ENCODE results near the gene SMURF1.

SMURF1 gene

DNA sequence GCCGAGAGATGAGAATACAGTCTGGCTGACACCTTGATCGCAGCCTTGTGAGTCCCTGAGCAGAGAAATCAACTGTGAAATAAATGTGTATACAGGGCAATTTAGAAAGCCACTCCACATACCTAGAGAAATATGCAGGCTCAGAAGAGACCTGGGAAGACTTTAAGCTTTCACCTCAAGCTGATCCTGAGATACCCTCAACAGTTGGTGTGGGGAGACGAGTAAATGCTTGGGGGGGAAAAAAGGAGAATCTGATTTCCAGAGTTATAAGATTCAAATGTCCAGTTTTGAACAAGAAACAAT lies 123.5 kb downstream of the SMURF1 start:
- Histone ChIP-seq H2BK5ac (ENCODE audit: low read length) (no peak overlapping the region), H4K8ac (ENCODE audit: low read depth, low read length) (no peak overlapping the region), H3K4ac (ENCODE audit: low read length) (no peak overlapping the region), H3K4me3 (ENCODE audit: low read length in 2 of 2) (no peak overlapping the region), H2AFZ (ENCODE audit: low read length) (no peak overlapping the region), H3K79me1 (ENCODE audit: low read depth, low read length) (no peaks in the 10 kb centered on the region), H3K23ac (ENCODE audit: low read depth, low read length, poor library complexity) (no peak overlapping the region), H2BK120ac (ENCODE audit: low read depth, low read length) (no peak overlapping the region), H3K9ac (ENCODE audit: low read depth, low read length, poor library complexity) (no peak overlapping the region), H2BK15ac (ENCODE audit: low read length) (no peak overlapping the region), H3K4me1 (ENCODE audit: control insufficient read depth in 2 of 2, insufficient read depth in 1 of 2, low read depth in 1 of 2, low read length in 2 of 2) (no peaks in the 10 kb centered on the region), H3K27me3 (ENCODE audit: control insufficient read depth in 3 of 3, insufficient read depth in 3 of 3, low read depth in 1 of 3, low read length in 3 of 3) (no peaks in the 10 kb centered on the region), H3K36me3 (replicated peaks in 1 of 2; ENCODE audit: control insufficient read depth in 2 of 2, insufficient read depth in 2 of 2, low read length in 2 of 2) (peaks cover 8 to 52% of the 10 kb centered on the region in 2 donors), H4K91ac (ENCODE audit: low read depth, low read length, poor library complexity) (no peak overlapping the region), H2AK5ac (ENCODE audit: low read depth, low read length) (no peak overlapping the region), H3K9me3 (replicated peaks in 1 of 2; ENCODE audit: control insufficient read depth in 2 of 2, insufficient read depth in 1 of 2, low read depth in 1 of 2, low read length in 2 of 2) (peaks cover 2 to 5% of the 10 kb centered on the region in 2 donors), H3K27ac (replicated peaks; ENCODE audit: low read length) (no peak overlapping the region), H3K14ac (ENCODE audit: low read length) (no peak overlapping the region), H3K18ac (ENCODE audit: low read length) (no peak overlapping the region), H2BK12ac (ENCODE audit: low read length) (no peak overlapping the region), H3K4me2 (ENCODE audit: insufficient read depth, low read length, poor library complexity, severe bottlenecking) (no peak overlapping the region)
- WGBS, 2 donors (ENCODE audit: extremely low coverage in 2 of 2, insufficient read length in 2 of 2, insufficient replicate concordance in 1 of 2): no CpG with 5 or more reads among the region's 3 CpGs
- DNase-seq (ENCODE audit: low spot score): no peak

DNA sequence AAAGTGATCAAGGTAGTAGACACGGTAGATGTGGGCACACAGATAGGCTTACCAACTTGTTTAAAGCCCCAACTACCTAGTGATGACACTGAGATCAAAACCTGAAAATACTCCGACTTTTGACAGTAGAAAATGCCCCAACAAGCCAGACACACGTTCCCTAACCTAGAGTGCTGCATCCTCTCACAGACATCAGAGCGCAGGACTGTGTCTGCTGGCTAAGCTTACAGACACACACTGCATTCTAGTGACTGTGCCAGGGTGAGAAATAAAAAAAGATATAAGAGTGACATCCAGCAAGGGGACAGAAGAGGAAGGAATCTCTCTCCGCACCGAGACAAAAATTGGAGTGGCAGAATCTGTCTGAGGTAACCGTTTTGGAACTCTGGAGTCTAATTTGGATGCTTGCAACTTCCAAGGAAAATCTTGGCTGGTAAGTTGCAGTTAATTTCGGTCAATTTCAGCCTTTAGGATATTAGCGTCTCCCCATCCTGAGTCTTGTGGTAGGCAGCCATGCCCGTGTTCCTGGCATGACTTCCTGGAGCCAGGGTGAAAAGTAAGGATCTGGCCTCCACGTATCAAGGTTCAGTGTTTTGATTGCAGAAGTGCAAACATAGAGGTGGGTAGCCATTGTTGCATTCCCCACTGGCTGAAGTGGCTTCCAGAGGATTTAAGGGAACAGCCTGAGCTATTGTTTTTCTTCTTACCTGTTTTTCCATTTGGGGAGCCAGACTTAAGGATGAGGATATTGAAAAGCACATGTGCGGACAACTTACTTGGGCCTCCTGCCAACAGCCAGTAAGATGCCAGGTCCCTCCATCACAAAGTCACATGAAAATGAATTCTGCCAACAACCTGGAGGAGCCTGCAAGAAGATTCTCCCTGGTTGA lies 124.1 kb downstream of the SMURF1 start:
- H3K27ac ChIP-seq (replicated peaks; ENCODE audit: low read length): no peak overlapping the region
- WGBS, 2 donors (ENCODE audit: extremely low coverage in 2 of 2, insufficient read length in 2 of 2, insufficient replicate concordance in 1 of 2): no CpG with 5 or more reads among the region's 12 CpGs

DNA sequence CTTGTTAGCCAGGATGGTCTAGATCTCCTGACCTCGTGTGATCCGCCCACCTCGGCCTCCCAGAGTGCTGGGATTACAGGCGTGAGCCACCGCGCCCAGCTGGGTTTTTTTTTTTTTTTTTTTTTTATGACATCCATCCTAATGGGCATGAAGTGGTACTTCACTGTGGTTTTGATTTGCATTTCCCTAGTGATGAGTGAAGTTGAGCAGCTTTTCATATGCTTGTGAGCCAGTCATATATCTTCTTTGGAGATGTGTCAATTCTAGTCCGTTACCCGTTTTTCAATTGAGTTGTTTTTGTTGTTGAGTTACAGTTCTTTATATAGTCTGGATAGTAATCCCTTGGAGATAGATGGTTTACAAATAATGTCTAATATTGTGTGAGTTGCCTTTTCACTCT lies 127.7 kb downstream of the SMURF1 start:
- H3K4me3 ChIP-seq (ENCODE audit: low read length in 2 of 2): no peak overlapping the region
- no peaks in the 10 kb centered on the region for H3K79me1 ChIP-seq (ENCODE audit: low read depth, low read length)
- H2BK120ac ChIP-seq (ENCODE audit: low read depth, low read length): no peak overlapping the region
- H2BK12ac ChIP-seq (ENCODE audit: low read length): no peak overlapping the region
- no peak overlapping the region for H2AFZ ChIP-seq (ENCODE audit: low read length)
- H3K14ac ChIP-seq (ENCODE audit: low read length): no peak overlapping the region
- H3K4me2 ChIP-seq (ENCODE audit: insufficient read depth, low read length, poor library complexity, severe bottlenecking): no peak overlapping the region
- no peaks in the 10 kb centered on the region for H3K9me3 ChIP-seq (replicated peaks in 1 of 2; ENCODE audit: control insufficient read depth in 2 of 2, insufficient read depth in 1 of 2, low read depth in 1 of 2, low read length in 2 of 2)
- H2AK5ac ChIP-seq (ENCODE audit: low read depth, low read length): no peak overlapping the region
- H3K23ac ChIP-seq (ENCODE audit: low read depth, low read length, poor library complexity): no peak overlapping the region
- H4K8ac ChIP-seq (ENCODE audit: low read depth, low read length): no peak overlapping the region
- peaks cover 39 to 87% of the 10 kb centered on the region in 2 donors for H3K36me3 ChIP-seq (replicated peaks in 1 of 2; ENCODE audit: control insufficient read depth in 2 of 2, insufficient read depth in 2 of 2, low read length in 2 of 2)
- H2BK5ac ChIP-seq (ENCODE audit: low read length): no peak overlapping the region
- H3K4ac ChIP-seq (ENCODE audit: low read length): no peak overlapping the region
- H3K18ac ChIP-seq (ENCODE audit: low read length): no peak overlapping the region
- DNase-seq (ENCODE audit: low spot score): no peak
- no peak overlapping the region for H3K27ac ChIP-seq (replicated peaks; ENCODE audit: low read length)
- no peak overlapping the region for H2BK15ac ChIP-seq (ENCODE audit: low read length)
- no CpG with 5 or more reads among the region's 8 CpGs for WGBS, 2 donors (ENCODE audit: extremely low coverage in 2 of 2, insufficient read length in 2 of 2, insufficient replicate concordance in 1 of 2)
- no peaks in the 10 kb centered on the region for H3K27me3 ChIP-seq (ENCODE audit: control insufficient read depth in 3 of 3, insufficient read depth in 3 of 3, low read depth in 1 of 3, low read length in 3 of 3)
- no peaks in the 10 kb centered on the region for H3K4me1 ChIP-seq (ENCODE audit: control insufficient read depth in 2 of 2, insufficient read depth in 1 of 2, low read depth in 1 of 2, low read length in 2 of 2)
- H3K9ac ChIP-seq (ENCODE audit: low read depth, low read length, poor library complexity): no peak overlapping the region
- H4K91ac ChIP-seq (ENCODE audit: low read depth, low read length, poor library complexity): no peak overlapping the region

More for the DNA sequence above, 124.1 kb downstream of the SMURF1 start:
- Histone ChIP-seq H3K4me2 (ENCODE audit: insufficient read depth, low read length, poor library complexity, severe bottlenecking) (no peak overlapping the region), H3K36me3 (replicated peaks in 1 of 2; ENCODE audit: control insufficient read depth in 2 of 2, insufficient read depth in 2 of 2, low read length in 2 of 2) (peaks cover 8 to 57% of the 10 kb centered on the region in 2 donors), H4K8ac (ENCODE audit: low read depth, low read length) (no peak overlapping the region), H3K4me1 (ENCODE audit: control insufficient read depth in 2 of 2, insufficient read depth in 1 of 2, low read depth in 1 of 2, low read length in 2 of 2) (no peaks in the 10 kb centered on the region), H3K79me1 (ENCODE audit: low read depth, low read length) (no peaks in the 10 kb centered on the region), H2BK15ac (ENCODE audit: low read length) (no peak overlapping the region), H3K18ac (ENCODE audit: low read length) (no peak overlapping the region), H3K9me3 (replicated peaks in 1 of 2; ENCODE audit: control insufficient read depth in 2 of 2, insufficient read depth in 1 of 2, low read depth in 1 of 2, low read length in 2 of 2) (peaks cover 2% of the 10 kb centered on the region in 2 donors), H3K23ac (ENCODE audit: low read depth, low read length, poor library complexity) (no peak overlapping the region), H4K91ac (ENCODE audit: low read depth, low read length, poor library complexity) (no peak overlapping the region), H2BK12ac (ENCODE audit: low read length) (no peak overlapping the region), H3K14ac (ENCODE audit: low read length) (no peak overlapping the region), H2AK5ac (ENCODE audit: low read depth, low read length) (no peak overlapping the region), H3K27me3 (ENCODE audit: control insufficient read depth in 3 of 3, insufficient read depth in 3 of 3, low read depth in 1 of 3, low read length in 3 of 3) (no peaks in the 10 kb centered on the region), H2AFZ (ENCODE audit: low read length) (no peak overlapping the region), H2BK120ac (ENCODE audit: low read depth, low read length) (no peak overlapping the region), H3K4ac (ENCODE audit: low read length) (no peak overlapping the region), H3K9ac (ENCODE audit: low read depth, low read length, poor library complexity) (no peak overlapping the region), H3K4me3 (ENCODE audit: low read length in 2 of 2) (no peak overlapping the region), H2BK5ac (ENCODE audit: low read length) (no peak overlapping the region)
- no peak for DNase-seq (ENCODE audit: low spot score)

DNA sequence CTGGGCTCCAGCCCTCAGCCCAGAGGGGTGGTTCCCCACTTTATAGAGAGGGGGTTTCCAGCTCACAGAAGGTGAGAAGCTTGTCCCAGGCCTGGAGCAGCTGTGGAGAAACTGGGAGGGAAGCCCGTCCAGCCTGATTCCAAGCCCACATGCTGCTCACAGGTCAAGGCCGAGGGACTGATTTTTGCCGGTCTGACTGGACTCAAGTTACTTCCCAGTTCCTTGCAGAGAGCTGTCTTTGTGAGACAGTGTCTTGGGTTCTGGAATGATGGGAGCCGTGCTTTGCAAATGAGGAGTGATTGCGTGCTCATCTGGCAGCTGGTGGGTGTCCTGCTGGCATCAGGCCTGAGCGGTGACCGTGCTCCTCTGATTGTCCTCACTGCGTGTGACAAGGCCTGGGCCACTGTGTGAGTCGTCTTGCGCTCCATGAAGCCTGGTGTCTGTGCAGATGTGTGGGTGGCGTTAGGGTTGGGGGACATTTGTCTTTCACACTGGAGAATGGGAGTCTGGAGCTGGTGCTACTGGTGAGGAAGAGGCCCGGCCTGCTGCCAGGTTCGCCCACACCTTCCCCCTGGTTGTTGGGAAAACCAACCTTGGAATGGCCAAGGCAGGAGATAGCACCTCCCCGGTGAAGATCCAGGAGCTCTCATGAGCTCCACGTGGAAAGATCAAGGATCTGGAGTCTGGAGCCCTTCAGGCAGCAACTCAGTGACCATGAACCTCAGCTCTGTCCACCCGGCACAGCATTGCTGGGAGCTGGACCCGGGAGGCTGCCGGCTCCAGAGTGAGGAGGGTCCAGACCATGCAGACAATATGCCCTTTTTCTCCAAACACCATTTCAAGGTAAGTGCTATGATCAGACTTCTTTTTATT lies 129.6 kb downstream of the SMURF1 start:
- H3K23ac ChIP-seq (ENCODE audit: low read depth, low read length, poor library complexity): no peak overlapping the region
- H4K8ac ChIP-seq (ENCODE audit: low read depth, low read length): no peak overlapping the region
- H4K91ac ChIP-seq (ENCODE audit: low read depth, low read length, poor library complexity): no peak overlapping the region
- H3K4me3 ChIP-seq (ENCODE audit: low read length in 2 of 2): no peak overlapping the region
- H3K79me1 ChIP-seq (ENCODE audit: low read depth, low read length): no peaks in the 10 kb centered on the region
- H2BK5ac ChIP-seq (ENCODE audit: low read length): no peak overlapping the region
- H3K18ac ChIP-seq (ENCODE audit: low read length): no peak overlapping the region
- no peak overlapping the region for H2BK120ac ChIP-seq (ENCODE audit: low read depth, low read length)
- H3K9me3 ChIP-seq (replicated peaks in 1 of 2; ENCODE audit: control insufficient read depth in 2 of 2, insufficient read depth in 1 of 2, low read depth in 1 of 2, low read length in 2 of 2): no peaks in the 10 kb centered on the region
- no peaks in the 10 kb centered on the region for H3K27me3 ChIP-seq (ENCODE audit: control insufficient read depth in 3 of 3, insufficient read depth in 3 of 3, low read depth in 1 of 3, low read length in 3 of 3)
- WGBS, 2 donors (ENCODE audit: extremely low coverage in 2 of 2, insufficient read length in 2 of 2, insufficient replicate concordance in 1 of 2): no CpG with 5 or more reads among the region's 18 CpGs
- H3K9ac ChIP-seq (ENCODE audit: low read depth, low read length, poor library complexity): no peak overlapping the region
- no peak overlapping the region for H2BK12ac ChIP-seq (ENCODE audit: low read length)
- H3K14ac ChIP-seq (ENCODE audit: low read length): no peak overlapping the region
- H3K4ac ChIP-seq (ENCODE audit: low read length): no peak overlapping the region
- H3K4me1 ChIP-seq (ENCODE audit: control insufficient read depth in 2 of 2, insufficient read depth in 1 of 2, low read depth in 1 of 2, low read length in 2 of 2): no peaks in the 10 kb centered on the region
- peaks cover 47 to 85% of the 10 kb centered on the region in 2 donors for H3K36me3 ChIP-seq (replicated peaks in 1 of 2; ENCODE audit: control insufficient read depth in 2 of 2, insufficient read depth in 2 of 2, low read length in 2 of 2)
- DNase-seq (ENCODE audit: low spot score): no peak
- no peak overlapping the region for H3K4me2 ChIP-seq (ENCODE audit: insufficient read depth, low read length, poor library complexity, severe bottlenecking)
- no peak overlapping the region for H2BK15ac ChIP-seq (ENCODE audit: low read length)
- H2AFZ ChIP-seq (ENCODE audit: low read length): no peak overlapping the region
- no peak overlapping the region for H2AK5ac ChIP-seq (ENCODE audit: low read depth, low read length)
- H3K27ac ChIP-seq (replicated peaks; ENCODE audit: low read length): no peak overlapping the region
